IMR-90 (cell line): ENCODE results near the gene WDR81. TPM values are rescaled to one million over a fixed set of nuclear protein-coding genes. Genes with fewer than 3 reads are reported as not detected.

Experiments used
- ATAC-seq: fragments of 200-7000 bp; cut with Tn5 transposase; 2 replicates; pipeline ENCODE4 v1.9.1; 2020; ENCODE audit warnings: low read depth, mild to moderate bottlenecking, moderate library complexity
- BruUV-seq: library from RNA; stranded (reverse); fragments of 400-500 nt; replicated peaks from 2 replicates; lab custom pipeline; 2021; lab: Mats Ljungman, UMichigan
- CTCF ChIA-PET: fragments of 300-600 bp; formaldehyde crosslinking; extraction: SDS; loops from one replicate; lab custom pipeline; 2021; ENCODE audit warnings: antibody characterized with exemption; lab: Yijun Ruan, JAX
- POLR2A ChIA-PET: fragments of 300-600 bp; sonication (Branson Sonifier 250); formaldehyde crosslinking; loops from one replicate; lab custom pipeline; 2022; ENCODE audit warnings: antibody characterized with exemption; ENCODE audit not compliant: unreplicated experiment; lab: Charles Lee
- DNase-seq: peaks from one replicate; pipeline ENCODE4 v3.0.0; 2013
- H2AFZ ChIP-seq: replicated peaks from 2 replicates; pipeline ENCODE3; 2013; ENCODE audit warnings: low read length, mild to moderate bottlenecking; ENCODE audit not compliant: poor library complexity
- H2AK5ac ChIP-seq: 2 replicates; pipeline ENCODE4 v1.6.1; 2013; ENCODE audit warnings: low read depth, low read length, inconsistent platforms
- H2AK9ac ChIP-seq: replicated peaks from 2 replicates; pipeline ENCODE3; 2013; ENCODE audit warnings: mild to moderate bottlenecking, low read depth, low read length, moderate library complexity; ENCODE audit not compliant: poor library complexity
- H2BK120ac ChIP-seq: 2 replicates; pipeline ENCODE4 v1.6.1; 2013; ENCODE audit warnings: low read depth, low read length, inconsistent platforms
- H2BK15ac ChIP-seq: 3 replicates; pipeline ENCODE4 v1.6.1; 2013; ENCODE audit warnings: low read depth, low read length, inconsistent platforms
- H2BK20ac ChIP-seq: 2 replicates; pipeline ENCODE4 v1.6.1; 2013; ENCODE audit warnings: low read depth, mild to moderate bottlenecking, inconsistent platforms, low read length, moderate library complexity
- H2BK5ac ChIP-seq: 2 replicates; pipeline ENCODE4 v1.6.1; 2013; ENCODE audit warnings: mild to moderate bottlenecking, low read depth, low read length, inconsistent platforms; ENCODE audit not compliant: poor library complexity, severe bottlenecking
- H3K14ac ChIP-seq: replicated peaks from 2 replicates; pipeline ENCODE4 v1.6.1; 2013; ENCODE audit warnings: low read depth, low read length, inconsistent platforms
- H3K18ac ChIP-seq: 2 replicates; pipeline ENCODE4 v1.6.1; 2013; ENCODE audit warnings: low read depth, low read length, control low read depth
- H3K23ac ChIP-seq: 2 replicates; pipeline ENCODE4 v1.6.1; 2013; ENCODE audit warnings: low read depth, low read length, inconsistent platforms
- H3K27ac ChIP-seq: 2 replicates; pipeline ENCODE4 v1.5.1; 2013; ENCODE audit warnings: mild to moderate bottlenecking, control low read depth, low read length; ENCODE audit not compliant: insufficient read depth
- H3K27me3 ChIP-seq: 2 replicates; pipeline ENCODE4 v1.6.1; 2013; ENCODE audit warnings: low read length; ENCODE audit not compliant: control insufficient read depth, insufficient read depth
- H3K36me3 ChIP-seq: 2 replicates; pipeline ENCODE4 v1.6.1; 2013; ENCODE audit warnings: low read length, mixed read lengths; ENCODE audit not compliant: control insufficient read depth, insufficient read depth
- H3K4ac ChIP-seq: 2 replicates; pipeline ENCODE4 v1.6.1; 2013; ENCODE audit warnings: low read depth, low read length, inconsistent platforms
- H3K4me1 ChIP-seq: 2 replicates; pipeline ENCODE4 v1.6.1; 2013; ENCODE audit warnings: low read length, mixed read lengths; ENCODE audit not compliant: control insufficient read depth, insufficient read depth
- H3K4me2 ChIP-seq: 2 replicates; pipeline ENCODE4 v1.6.1; 2013; ENCODE audit warnings: low read depth, mild to moderate bottlenecking, control low read depth, low read length, moderate library complexity
- H3K4me3 ChIP-seq: 2 replicates; pipeline ENCODE4 v1.5.1; 2013; ENCODE audit warnings: low read depth, mild to moderate bottlenecking, control low read depth, low read length, moderate library complexity; ENCODE audit not compliant: insufficient read depth
- H3K56ac ChIP-seq: 2 replicates; pipeline ENCODE4 v1.6.1; 2013; ENCODE audit warnings: low read length, inconsistent platforms; ENCODE audit not compliant: insufficient read depth; ENCODE audit errors: extremely low read depth
- H3K79me1 ChIP-seq, 2 experiments: 2 replicates each; pipeline ENCODE4 v1.6.1; 2013; ENCODE audit warnings: low read length in 2 of 2, inconsistent platforms in 1 of 2, low read depth in 1 of 2
- H3K9ac ChIP-seq: 2 replicates; pipeline ENCODE4 v1.6.1; 2013; ENCODE audit warnings: low read depth, low read length, control low read depth
- H3K9me1 ChIP-seq: 2 replicates; pipeline ENCODE4 v1.6.1; 2013; ENCODE audit warnings: low read length, inconsistent platforms; ENCODE audit not compliant: insufficient read depth
- H3K9me3 ChIP-seq: 2 replicates; pipeline ENCODE4 v1.6.1; 2013; ENCODE audit warnings: low read length; ENCODE audit not compliant: control insufficient read depth, insufficient read depth
- H4K20me1 ChIP-seq: 2 replicates; pipeline ENCODE4 v1.6.1; 2013; ENCODE audit warnings: low read length, inconsistent platforms; ENCODE audit not compliant: insufficient read depth
- H4K5ac ChIP-seq: 2 replicates; pipeline ENCODE4 v1.6.1; 2013; ENCODE audit warnings: mild to moderate bottlenecking, low read depth, low read length, control low read depth
- H4K8ac ChIP-seq, 2 experiments: 2 replicates each; pipeline ENCODE4 v1.6.1; 2013; ENCODE audit warnings: low read depth in 2 of 2, low read length in 2 of 2, control low read depth in 1 of 2, inconsistent platforms in 1 of 2
- H4K91ac ChIP-seq: 2 replicates; pipeline ENCODE4 v1.6.1; 2013; ENCODE audit warnings: low read depth, low read length, inconsistent platforms; ENCODE audit not compliant: insufficient read depth
- CEBPB ChIP-seq: IDR thresholded peaks from 2 replicates; pipeline ENCODE4 v1.6.1; 2012; ENCODE audit warnings: low read depth, low read length, improper control_type of control experiment
- CHD1 ChIP-seq: IDR thresholded peaks from 2 replicates; pipeline ENCODE4 v1.6.1; 2012; ENCODE audit warnings: low read depth, low read length, improper control_type of control experiment
- CTCF ChIP-seq: conservative IDR thresholded peaks from 2 replicates; pipeline ENCODE4 v1.5.1; 2012; ENCODE audit warnings: mild to moderate bottlenecking, low read depth, low read length, improper control_type of control experiment
- ELK1 ChIP-seq: fragments of 150-350 bp; IDR thresholded peaks from 2 replicates; pipeline ENCODE4 v1.6.1; 2016; ENCODE audit warnings: low read depth, mild to moderate bottlenecking, low read length, moderate library complexity, borderline replicate concordance
- MAFK ChIP-seq: IDR thresholded peaks from 2 replicates; pipeline ENCODE4 v1.6.1; 2012; ENCODE audit warnings: low read depth, low read length, improper control_type of control experiment
- MAZ ChIP-seq: IDR thresholded peaks from 2 replicates; pipeline ENCODE4 v1.6.1; 2012; ENCODE audit warnings: low read depth, mild to moderate bottlenecking, low read length, improper control_type of control experiment, moderate library complexity, borderline replicate concordance
- NFE2L2 ChIP-seq: fragments of 150-350 bp; IDR thresholded peaks from 2 replicates; pipeline ENCODE4 v1.6.1; 2016; ENCODE audit warnings: low read depth, mild to moderate bottlenecking, low read length
- POLR2A ChIP-seq: IDR thresholded peaks from 2 replicates; pipeline ENCODE4 v1.6.1; 2012; ENCODE audit warnings: mild to moderate bottlenecking, low read depth, low read length
- RAD21 ChIP-seq: IDR thresholded peaks from 2 replicates; pipeline ENCODE4 v1.6.1; 2012; ENCODE audit warnings: low read length, improper control_type of control experiment
- SMC3 ChIP-seq: fragments of 150-350 bp; IDR thresholded peaks from 2 replicates; pipeline ENCODE4 v1.6.1; 2016; ENCODE audit warnings: low read depth, mild to moderate bottlenecking, antibody characterized with exemption, low read length, moderate library complexity
- USF2 ChIP-seq: fragments of 150-350 bp; IDR thresholded peaks from 2 replicates; pipeline ENCODE4 v1.6.1; 2017; ENCODE audit warnings: mild to moderate bottlenecking, antibody characterized with exemption, low read length, low read depth
- WGBS, 2 experiments: methylation state at CpG; one replicate each; pipeline versions ENCODE4 v1.1.5 to v1.1.7; 2013; ENCODE audit warnings: missing lambda C conversion rate in 2 of 2; ENCODE audit not compliant: insufficient read length in 1 of 2; ENCODE audit errors: extremely low coverage in 2 of 2; 5-methylcytosine and 5-hydroxymethylcytosine counted together
- dilution Hi-C: fragments of 300-500 bp; cut with HindIII; formaldehyde crosslinking; loops from one replicate; pipeline ENCODE4 v1.14.3; 2018; ENCODE audit warnings: low sequenced_read_pairs; ENCODE audit not compliant: unreplicated experiment
- in situ Hi-C: fragments of 300-500 bp; cut with MboI; formaldehyde crosslinking; loops from 3 replicates; pipeline ENCODE4 v1.14.3; 2019; ENCODE audit warnings: low sequenced_read_pairs, inconsistent platforms, mixed read lengths
- intact Hi-C: fragments of 100-400 bp; cut with micrococcal nuclease; formaldehyde crosslinking; loops from 2 replicates; pipeline ENCODE4 v1.10.0; 2022
- polyA plus RNA-seq, 3 experiments: library from polyadenylated mRNA; depleted of rRNA; stranded (reverse); fragments of >200 nt; gene quantifications; 2 replicates each; pipeline ENCODE4 v1.2.3, GENCODE V29; 2012; ENCODE audit warnings: low replicate concordance in 1 of 3
- total RNA-seq: library from RNA; depleted of rRNA; stranded (reverse); fragments of >200 nt; gene quantifications from 2 replicates; pipeline ENCODE4 v1.2.3, GENCODE V29; 2012

Gene WDR81
- total and polyA plus RNA-seq, 2 of the 4 experiments (the other 2 are of a cell fraction), result 3.0 to 8.4 TPM

- BruUV-seq, result TSS peak; percentile 6
- H3K9me1 ChIP-seq, result peaks cover 10% of the 10 kb centered on the region
- no peak for ATAC-seq
- no CpG with 5 or more reads among the region's 5 CpGs for WGBS, 2 experiments
- no peak overlapping the region for H4K91ac ChIP-seq
- H2AFZ ChIP-seq, result no peak overlapping the region
- H3K36me3 ChIP-seq, result peaks cover 18% of the 10 kb centered on the region
- no peak overlapping the region for H2BK15ac ChIP-seq
- no peak overlapping the region for H3K56ac ChIP-seq
- H2BK120ac ChIP-seq, result no peak overlapping the region
- H3K18ac ChIP-seq, result no peak overlapping the region
- H4K5ac ChIP-seq, result no peak overlapping the region
- no peak overlapping the region for H3K27ac ChIP-seq
- H4K20me1 ChIP-seq, result peaks cover 28% of the 10 kb centered on the region
- DNase-seq, result no peak
- peaks cover 0 to 25% of the 10 kb centered on the region in 2 experiments; a peak in 2 of 4 replicates for H3K79me1 ChIP-seq
- in situ Hi-C loops (loop anchor here (25.0 kb wide), 1 partner anchor 330 kb away; the partner anchor contains the start of genes DPH1, OVCA2 and RTN4RL1), intact Hi-C loops (no loop called here), dilution Hi-C loops (no loop called here)
- H3K4me2 ChIP-seq, result no peak overlapping the region
- no peaks in the 10 kb centered on the region for H3K9me3 ChIP-seq
- H3K9ac ChIP-seq, result no peak overlapping the region
- H3K23ac ChIP-seq, result no peak overlapping the region
- no peak overlapping the region for H4K8ac ChIP-seq
- no peak overlapping the region for H2BK5ac ChIP-seq
- H2AK5ac ChIP-seq, result no peak overlapping the region
- TF ChIP-seq CHD1, result no peak
- TF ChIP-seq NFE2L2, result no peak
- no peak for TF ChIP-seq MAZ
- no peak for TF ChIP-seq CTCF
- no peak for TF ChIP-seq CEBPB
- TF ChIP-seq RAD21, result no peak
- no peak for TF ChIP-seq POLR2A
- TF ChIP-seq MAFK, result no peak
- no peak for TF ChIP-seq ELK1
- no peak for TF ChIP-seq SMC3
- no peak for TF ChIP-seq USF2
- H3K27me3 ChIP-seq, result no peaks in the 10 kb centered on the region
- H2AK9ac ChIP-seq, result no peak overlapping the region
- CTCF ChIA-PET, result interaction anchor here (0.6 kb wide), 1 partner anchor 16 kb away, joined by 4 read pairs; no protein-coding TSS in a partner anchor
- POLR2A ChIA-PET, result no interaction called here
- no peak overlapping the region for H3K4ac ChIP-seq
- H3K4me1 ChIP-seq, result peaks cover 9% of the 10 kb centered on the region; the same call in 1 of the 2 replicates
- H3K14ac ChIP-seq, result no peak overlapping the region
- H2BK20ac ChIP-seq, result no peak overlapping the region
- H3K4me3 ChIP-seq, result no peak overlapping the region
Measured at GRCh38 chr17:1707107-1707506, 17.4 kb upstream of the WDR81 start.
